Head of caudate nucleus (tissue), 42 donors: ENCODE data around the gene ADAMTSL3.
A peak's percentile ranks its signal among the peaks of the same experiment; 100 is the strongest.
"Not testable (repeated sequence)": the region's sequence is repeated elsewhere in the genome, so short reads cannot be mapped to it uniquely, and the experiment has no call there.

Source experiments
- DNase-seq, 42 donors: peaks; one replicate each; pipeline versions ENCODE4 v3.0.0 to v3.0.0-alpha.2; 2020 to 2021; ENCODE audit warnings: mixed read lengths in 7 of 42
- intact Hi-C: fragments of 100-400 bp; cut with DNase I; formaldehyde crosslinking; loops from one replicate; pipeline ENCODE4 v1.15.0; 2022

The ADAMTSL3 gene

DNA sequence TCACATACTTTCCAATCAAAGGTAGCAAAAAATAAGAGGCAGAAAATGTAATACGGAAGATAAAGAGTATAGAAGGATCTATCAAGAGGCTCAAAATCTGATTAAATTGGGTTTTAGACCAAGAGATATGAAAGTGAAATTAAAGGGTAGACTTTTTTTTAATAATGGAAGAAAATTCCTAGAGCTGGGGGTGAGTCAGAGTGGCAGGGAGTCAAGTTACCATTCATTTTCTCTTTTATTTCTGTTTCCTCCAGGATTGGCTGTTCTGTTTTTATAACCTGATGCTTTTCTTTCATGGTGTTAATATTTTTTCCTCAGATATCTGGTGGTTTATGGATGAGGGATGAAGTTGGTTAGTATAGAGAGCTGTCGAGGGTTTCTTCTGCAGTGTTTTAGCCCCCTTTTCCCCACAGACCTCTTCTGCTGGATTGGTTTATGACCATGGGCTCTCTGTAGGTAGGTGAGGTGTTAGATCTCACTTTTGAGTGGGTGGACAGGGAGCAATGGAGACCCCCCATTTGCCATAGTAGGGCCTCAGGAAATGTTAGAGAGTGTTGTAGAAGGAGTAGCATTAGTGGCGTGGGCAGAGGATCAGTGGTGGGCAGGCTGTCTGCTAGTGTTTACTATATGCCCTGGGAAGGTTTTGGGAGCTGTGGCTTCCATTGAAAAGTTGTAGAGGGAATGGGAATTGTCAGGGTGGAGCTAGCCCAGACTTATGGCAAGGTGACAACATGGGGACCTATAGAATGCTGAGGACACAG is 380.1 kb downstream of the ADAMTSL3 start:
- intact Hi-C loops, result no loop called here
- DNase-seq, result no peak

DNA sequence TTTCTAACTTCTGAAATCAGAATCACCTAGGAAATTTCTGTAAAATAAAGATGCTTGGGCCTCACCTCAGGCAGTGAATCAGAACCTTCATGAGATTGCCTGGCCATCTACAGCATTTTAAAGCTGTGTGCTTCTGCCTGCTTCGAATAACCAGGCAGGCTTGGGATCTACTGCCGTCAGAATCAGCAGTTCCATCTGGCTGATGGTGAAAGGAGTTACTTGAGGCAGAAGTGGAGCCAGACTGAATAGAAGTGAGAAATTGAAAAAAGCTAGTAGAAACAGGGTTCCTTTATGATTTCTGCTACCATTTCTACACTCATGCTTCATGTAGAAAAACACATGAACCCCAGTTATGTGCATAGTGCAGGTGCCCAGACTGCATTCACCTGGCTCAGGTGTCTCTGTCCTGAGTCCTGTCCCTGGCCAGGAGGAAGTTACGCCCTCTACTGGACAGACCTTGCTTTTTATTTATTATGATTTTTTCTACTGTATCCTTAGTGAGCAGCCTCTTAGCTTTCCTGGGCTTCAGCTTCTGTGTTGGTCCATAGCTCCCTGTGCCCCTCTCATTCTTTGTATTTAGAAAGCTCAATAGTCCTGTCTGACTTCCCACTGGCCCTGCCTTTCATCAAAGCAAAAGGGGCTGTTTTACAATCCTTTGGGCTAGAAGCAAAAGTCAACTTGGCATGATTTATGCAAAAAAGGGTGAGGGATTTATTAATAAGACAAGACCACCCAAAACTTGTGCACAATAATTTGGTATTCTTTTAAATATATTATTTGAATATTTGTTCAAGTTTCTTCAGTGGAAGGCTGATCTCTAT is 380.9 kb downstream of the ADAMTSL3 start:
- intact Hi-C loops, result no loop called here
- no peak for DNase-seq

DNA sequence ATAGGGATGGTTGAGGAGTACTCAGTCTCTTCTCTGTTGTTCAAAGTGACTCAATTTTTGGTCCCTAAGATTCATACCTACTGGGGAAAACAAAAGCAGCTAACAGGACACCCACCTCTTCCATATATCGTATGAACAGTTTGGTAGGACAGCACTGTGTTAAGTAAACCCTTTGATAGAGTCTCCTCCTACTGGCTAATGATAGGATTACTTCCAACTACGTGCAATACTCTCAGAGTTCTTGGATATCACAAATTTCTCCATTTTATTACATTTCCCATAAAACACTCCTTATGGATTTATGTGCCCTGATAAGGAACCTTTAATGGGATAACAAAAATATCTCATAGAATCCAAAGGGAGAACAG is 381.5 kb downstream of the ADAMTSL3 start:
- intact Hi-C loops, result no loop called here
- DNase-seq, result no peak

DNA sequence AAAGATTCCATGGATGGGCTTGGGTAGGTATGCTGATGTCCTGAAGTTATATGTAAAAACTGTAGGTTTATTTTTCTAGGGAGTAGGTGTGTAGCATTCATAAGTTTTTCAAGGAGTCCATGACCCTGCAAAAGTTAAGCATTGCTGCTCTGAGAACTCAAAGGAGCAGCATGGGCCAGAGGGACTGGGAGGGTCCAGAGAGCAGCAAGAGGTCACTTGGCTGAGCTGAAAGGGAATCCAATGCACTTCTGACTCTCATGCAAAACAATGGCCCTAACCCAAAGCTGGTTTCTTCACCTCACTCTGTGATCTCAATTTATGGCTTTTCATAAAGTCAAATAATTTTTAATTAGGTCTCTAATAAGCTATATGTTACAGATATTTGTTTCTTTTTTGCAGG is 383.4 kb downstream of the ADAMTSL3 start:
- no peak for DNase-seq
- intact Hi-C loops, result no loop called here

DNA sequence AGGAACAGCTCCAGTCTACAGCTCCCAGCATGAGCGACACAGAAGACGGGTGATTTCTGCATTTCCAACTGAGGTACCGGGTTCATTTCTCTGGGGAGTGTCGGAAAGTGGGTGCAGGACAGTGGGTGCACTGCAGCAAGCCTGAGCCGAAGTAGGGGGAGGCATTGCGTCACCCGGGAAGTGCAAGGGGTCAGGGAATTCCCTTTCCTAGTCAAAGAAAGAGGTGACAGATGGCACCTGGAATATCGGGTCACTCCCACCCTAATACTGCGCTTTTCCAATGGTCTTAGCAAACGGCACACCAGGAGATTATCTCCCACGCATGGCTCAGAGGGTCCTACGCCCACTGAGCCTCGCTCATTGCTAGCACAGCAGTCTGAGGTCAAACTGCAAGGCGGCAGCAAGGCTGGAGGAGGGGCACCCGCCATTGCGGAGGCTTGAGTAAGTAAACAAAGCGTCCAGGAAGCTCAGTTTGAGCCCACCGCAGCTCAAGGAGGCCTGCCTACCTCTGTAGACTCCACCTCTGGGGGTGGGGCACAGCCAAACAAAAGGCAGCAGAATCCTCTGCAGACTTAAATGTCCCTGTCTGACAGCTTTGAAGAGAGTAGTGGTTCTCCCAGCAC is 388.6 kb downstream of the ADAMTSL3 start:
- DNase-seq, intact Hi-C loops: not testable (repeated sequence)

DNA sequence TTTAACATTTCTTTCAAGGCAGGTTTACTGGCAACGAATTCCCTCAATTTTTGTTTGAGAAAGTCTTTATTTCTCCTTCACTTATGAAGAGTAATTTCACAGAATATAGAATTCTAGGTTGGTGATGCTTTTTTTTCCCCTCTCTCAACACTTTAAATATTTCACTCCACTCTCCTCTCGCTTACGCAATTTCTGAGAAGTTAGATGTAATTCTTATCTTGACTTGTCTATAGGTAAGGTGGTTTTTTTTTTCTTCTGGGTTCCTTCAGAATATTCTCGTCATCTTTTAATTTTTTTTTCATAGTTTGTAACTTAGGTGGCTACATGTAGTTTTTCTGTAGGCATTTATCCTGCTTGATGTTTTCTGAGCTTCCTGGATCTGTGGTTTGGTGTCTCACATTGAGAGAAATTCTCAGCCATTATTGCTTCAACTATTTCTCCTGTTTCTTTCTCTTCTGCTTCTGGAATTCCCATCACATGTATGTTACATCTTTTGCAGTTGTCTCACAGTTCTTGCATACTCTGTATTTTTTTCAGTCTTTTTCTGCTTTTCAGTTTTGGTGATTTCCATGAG is 392.2 kb downstream of the ADAMTSL3 start:
- DNase-seq, result no peak
- intact Hi-C loops, result no loop called here

DNA sequence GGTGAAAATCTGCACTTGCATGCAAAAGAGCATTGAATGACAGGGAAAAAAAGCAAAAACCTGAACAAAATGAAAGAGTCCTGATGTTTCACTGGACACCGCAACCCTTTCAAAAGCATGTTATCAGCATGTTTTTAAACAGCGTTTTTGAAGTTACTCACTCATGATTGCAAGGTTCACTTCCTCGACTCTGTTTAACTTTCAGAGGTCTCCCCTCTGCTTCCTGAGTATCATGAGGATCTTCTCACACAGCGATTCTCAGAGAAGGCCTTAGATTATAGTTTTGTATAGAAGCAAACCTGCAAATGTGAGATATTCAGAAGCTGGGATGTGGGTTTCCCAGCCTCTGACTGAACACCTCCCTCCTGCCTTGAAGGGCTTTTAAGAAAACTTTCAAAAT is 395.6 kb downstream of the ADAMTSL3 start:
- DNase-seq, intact Hi-C loops: not testable (repeated sequence)

DNA sequence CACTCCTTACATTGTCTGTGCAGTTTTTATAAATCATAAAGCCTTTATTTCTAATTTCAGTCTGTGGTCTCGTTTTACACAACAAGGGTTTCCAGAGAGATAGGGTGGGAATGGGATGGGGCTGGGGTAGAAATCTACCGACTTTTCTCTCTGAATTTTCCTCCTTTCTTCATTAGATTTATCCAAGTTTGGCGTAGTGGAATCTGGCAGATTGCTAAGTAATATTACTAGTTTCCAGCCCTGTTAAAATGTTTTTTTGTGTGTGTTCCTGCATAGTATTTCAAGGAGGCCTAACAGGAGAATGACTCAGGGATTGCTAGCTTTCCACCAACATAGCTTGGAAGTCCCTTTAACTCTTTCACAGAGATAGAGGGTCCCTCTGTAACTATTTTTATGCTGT is 396.2 kb downstream of the ADAMTSL3 start:
- DNase-seq, result no peak
- intact Hi-C loops, result no loop called here

DNA sequence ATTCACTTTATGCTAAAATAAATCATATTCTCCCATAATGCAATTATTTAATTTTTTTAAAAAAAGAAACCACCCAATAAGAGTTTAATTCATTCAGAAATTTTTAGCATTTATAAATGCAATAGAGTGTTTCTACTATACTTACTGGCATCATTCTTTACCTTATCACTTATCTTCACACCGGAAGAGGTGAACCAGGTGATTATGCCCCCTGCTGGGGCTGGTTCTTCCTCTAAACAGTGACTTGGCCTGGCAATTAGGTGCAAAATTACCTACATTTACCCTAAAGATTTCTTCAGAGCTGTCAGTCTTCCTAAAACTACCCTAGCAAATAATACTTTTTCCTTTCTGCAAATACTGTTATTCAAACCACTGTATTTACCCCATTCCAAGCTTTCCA is 397.2 kb downstream of the ADAMTSL3 start:
- DNase-seq, intact Hi-C loops: not testable (repeated sequence)

DNA sequence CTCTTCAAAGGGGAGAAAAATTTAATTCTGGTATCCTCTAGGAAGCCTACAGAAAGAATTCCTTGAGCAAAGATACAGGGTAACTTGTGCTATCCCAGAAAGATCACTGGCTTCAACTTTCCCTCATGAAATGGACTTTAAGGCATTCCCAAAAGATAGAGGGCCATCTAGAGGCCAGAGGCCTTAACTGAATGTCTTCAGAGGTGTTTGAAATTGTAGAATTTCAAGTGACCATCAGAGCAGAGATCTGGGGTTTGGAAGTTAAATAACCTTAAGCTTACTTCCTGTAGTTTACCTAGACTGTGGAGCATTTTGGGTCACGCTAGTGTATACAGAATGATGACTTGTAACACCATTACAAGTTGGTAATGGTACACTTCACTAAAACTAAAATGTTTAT is 400.6 kb downstream of the ADAMTSL3 start:
- DNase-seq, intact Hi-C loops: not testable (repeated sequence)

DNA sequence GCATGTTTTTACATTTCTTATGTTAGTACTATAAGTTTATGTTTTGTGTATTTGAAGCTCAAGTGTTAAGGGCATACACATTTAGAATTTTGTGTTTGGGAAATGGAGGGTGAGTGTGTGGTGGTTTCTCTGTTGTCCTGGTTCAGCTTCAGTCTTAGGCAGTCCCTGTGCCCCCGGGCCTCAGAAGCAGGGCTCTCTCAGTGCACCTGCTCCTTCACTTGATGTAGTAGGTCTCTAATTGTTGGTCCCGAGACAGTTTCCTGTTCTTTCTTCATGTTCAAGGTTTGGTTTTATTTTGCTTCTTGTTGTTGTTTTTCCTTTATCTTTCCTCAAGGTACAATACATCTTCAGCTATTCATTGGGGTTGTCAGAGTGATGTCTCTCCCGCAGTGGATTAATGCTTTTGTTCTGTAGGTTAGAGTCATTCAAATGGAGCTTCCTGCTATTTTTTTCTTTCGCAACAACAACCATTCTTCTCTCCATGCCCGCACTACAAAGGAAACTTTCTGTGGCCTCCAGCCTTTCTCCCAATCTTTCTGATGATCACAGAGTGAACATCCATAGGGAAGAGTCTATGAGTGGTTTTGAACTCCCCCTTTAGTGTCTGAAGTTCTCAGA is 403.9 kb downstream of the ADAMTSL3 start:
- intact Hi-C loops, result no loop called here
- no peak for DNase-seq

DNA sequence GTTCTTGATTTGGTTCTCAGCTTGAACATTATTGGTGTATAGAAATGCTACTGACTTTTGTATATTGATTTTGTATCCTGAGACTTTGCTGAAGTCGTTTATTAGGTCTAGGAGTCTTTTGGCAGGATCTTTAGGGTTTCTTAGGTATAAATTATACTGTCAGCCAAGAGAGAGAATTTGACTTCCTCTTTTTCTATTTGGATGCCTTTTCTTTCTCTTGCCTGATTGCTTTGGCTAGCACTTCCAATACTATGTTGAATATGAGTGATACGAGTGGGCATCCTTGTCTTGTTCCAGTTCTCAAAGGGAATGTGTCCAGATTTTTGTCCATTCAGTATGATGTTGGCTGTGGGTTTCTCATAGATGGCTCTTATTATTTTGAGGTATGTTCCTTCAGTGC is 409.8 kb downstream of the ADAMTSL3 start:
- DNase-seq, intact Hi-C loops: not testable (repeated sequence)

DNA sequence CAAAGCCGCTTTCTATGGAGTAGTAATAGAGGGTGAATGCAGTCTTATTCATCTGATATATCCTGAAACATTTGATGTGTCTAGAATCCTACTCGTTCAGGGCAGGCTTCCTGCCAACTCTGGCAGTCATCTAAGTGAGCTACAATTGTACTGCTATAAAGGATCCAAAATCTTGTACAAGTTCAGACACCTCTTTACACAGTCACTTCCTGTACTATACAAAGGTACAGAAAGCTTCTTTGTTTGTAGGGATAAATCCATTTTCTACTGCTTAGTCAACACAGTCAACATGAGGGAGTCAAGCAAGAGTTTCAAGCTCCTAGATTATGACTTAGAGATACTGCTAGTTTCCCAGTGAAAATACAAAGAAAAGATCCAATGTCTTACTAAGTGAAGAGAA is 414.8 kb downstream of the ADAMTSL3 start:
- intact Hi-C loops, DNase-seq: not testable (repeated sequence)

DNA sequence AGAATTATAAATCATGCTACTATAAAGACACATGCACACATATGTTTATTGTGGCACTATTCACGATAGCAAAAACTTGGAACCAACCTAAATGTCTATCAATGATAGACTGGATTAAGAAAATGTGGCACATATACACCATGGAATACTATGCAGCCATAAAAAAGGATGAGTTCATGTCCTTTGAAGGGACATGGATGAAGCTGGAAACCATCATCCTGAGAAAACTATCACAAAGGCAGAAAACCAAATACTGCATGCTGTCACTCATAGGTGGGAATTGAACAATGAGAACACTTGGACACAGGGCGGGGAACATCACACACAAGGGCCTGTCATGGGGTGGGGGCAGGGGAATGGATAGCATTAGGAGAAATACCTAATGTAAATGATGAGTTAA is 424.1 kb downstream of the ADAMTSL3 start:
- intact Hi-C loops, DNase-seq: not testable (repeated sequence)

DNA sequence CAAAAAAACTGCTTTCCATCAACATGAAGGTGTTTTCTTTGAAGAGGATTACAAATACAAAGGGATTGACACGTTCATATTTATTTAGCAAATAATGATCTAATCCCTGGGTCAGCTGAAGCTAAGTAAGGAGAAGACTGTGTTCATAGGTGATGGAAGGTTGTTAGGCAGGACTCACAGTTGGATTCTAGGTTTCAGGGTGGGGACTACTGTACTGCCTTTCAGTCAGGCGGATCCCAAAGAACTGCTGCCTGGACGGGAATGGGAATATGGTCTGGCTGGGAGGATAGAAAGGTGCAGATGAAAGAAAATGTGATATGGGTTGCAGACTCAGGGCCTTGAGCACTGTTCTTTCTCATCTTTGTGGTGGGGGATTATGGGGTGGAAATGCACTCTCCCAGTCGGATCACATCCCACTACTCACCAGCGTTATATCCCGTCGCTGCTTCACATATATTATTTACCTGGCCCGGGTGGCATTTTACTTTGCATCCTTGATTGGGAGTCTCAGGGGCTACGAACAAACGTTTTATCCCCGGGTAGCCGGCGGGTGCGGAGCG is 425.5 kb downstream of the ADAMTSL3 start:
- intact Hi-C loops, result not testable (repeated sequence)

DNA sequence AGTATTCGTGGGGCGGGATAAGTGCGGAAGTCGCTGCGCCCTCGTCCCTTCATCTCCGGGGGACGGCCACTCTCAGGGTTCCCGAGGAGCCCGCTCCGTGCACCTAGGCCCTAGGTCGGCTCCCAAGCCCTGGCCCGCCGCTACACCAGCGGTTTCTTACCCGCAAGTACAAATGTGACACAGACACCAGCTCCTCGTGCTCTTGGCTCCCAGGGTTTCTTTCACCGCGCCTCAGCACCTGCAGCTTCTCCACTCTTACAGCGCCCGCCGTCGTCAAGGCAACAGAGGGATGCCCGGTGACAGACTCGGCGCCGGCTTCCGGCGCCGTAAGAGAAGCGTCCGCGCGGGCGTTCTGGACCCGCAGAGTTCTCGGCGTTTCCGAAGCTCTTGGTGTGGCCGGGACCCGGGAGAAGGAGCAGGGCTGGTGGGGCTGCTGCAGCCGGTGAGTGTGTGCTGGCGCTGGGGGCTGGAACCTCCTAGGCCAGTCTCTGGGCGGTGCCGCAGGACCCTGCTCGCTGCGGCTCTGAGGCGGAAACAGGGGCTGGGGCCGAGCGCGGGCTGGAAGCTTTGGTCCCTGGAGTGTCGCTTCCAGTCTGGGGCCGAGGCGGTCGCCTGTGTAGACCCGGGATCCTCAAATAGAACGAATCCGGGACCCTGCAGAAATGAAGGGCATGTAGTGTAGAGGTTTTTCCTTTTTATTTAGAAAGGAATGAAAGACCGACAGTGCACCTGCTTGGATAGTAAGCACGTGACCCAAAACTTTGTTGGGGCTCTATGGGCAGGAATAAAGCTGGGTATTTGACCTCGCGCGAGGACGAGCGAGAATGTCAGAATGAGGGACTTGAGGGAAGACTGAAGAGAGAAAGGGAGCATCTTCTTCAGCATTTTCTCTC is 426.2 kb downstream of the ADAMTSL3 start:
- peak; percentile 32 to 89 (median 68) for DNase-seq
- intact Hi-C loops, result no loop called here

More for the DNA sequence above, 425.5 kb downstream of the ADAMTSL3 start:
- peak in 4 of 42 donors; percentile 1 to 8 (median 5) for DNase-seq

DNA sequence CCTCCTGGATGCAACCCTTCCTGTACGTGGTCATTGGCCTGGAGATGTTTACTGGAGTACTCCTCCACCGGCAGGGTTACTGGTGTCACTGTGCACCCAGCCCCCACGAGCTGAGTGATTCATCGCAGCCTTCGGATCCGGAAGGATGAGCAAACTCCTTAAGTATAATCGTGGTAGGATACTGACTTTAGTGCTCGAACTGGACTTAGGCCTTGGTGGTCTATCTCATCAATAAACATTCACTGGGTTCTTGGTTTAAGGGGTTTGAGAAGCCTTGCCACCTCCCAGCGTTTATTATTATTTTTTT is 426.8 kb downstream of the ADAMTSL3 start:
- DNase-seq, result peak in 39 of 42 donors; percentile 2 to 73 (median 37)
- intact Hi-C loops, result not testable (repeated sequence)
